DMS 273 (cell line): ENCODE results near the gene IMMT.
"Not testable (repeated sequence)": the region's sequence is repeated elsewhere in the genome, so short reads cannot be mapped to it uniquely, and the experiment has no call there.

Source experiments
- DNase-seq: peaks from one replicate; lab custom pipeline; 2025; ENCODE audit not compliant: unreplicated experiment; lab: John Stamatoyannopoulos, UW

IMMT gene

GRCh38 chr2:86202336-86202692, 7.1 kb upstream of the IMMT start:
- no peak for DNase-seq

GRCh38 chr2:86201671-86202335, 6.5 kb upstream of the IMMT start:
- DNase-seq, result no peak

- not testable (repeated sequence) for DNase-seq
Observed at GRCh38 chr2:86200564-86200963, 5.3 kb upstream of the IMMT start.

GRCh38 chr2:86199834-86200177, 4.5 kb upstream of the IMMT start:
- DNase-seq, result peak; percentile 50

DNA sequence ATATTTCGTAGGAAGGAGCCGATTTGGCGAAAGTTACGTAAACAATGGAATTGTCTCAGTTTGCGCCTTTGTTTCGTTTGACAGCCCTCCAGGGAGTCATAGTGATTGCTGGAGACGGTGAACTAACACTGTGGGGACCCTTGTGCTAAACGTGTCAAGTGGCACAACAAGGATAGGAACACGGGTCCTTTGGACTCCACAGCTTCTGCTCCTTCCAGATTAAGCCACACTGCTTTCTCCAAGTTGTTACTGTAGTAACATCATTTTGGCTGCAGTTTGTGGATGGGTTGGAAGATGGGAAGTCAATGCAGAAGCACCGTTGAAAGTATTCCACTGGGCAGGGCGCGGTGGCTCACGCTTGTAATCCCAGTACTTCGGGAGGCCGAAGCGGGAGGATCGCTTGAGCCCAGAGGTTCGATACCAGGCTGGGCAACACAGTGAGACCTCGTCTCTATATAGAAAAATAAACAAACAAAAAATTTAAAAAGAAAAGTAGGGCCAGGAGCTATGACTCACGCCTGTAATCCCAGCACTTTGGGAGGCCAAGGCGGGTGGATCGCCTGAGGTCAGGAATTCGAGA, 636 bp upstream of the IMMT start:
- peak; percentile 67 for DNase-seq

- no peak for DNase-seq
Observed at GRCh38 chr2:86194751-86195054, 559 bp downstream of the IMMT start.

- peak; percentile 43 for DNase-seq
Observed at GRCh38 chr2:86193901-86194567, 1.2 kb downstream of the IMMT start.

GRCh38 chr2:86189782-86190416, 5.4 kb downstream of the IMMT start:
- peak; percentile 39 for DNase-seq

GRCh38 chr2:86186431-86186830, 8.8 kb downstream of the IMMT start:
- DNase-seq, result peak; percentile 72

- DNase-seq, result peak; percentile 55
Observed at GRCh38 chr2:86185517-86186212, 9.6 kb downstream of the IMMT start.

DNA sequence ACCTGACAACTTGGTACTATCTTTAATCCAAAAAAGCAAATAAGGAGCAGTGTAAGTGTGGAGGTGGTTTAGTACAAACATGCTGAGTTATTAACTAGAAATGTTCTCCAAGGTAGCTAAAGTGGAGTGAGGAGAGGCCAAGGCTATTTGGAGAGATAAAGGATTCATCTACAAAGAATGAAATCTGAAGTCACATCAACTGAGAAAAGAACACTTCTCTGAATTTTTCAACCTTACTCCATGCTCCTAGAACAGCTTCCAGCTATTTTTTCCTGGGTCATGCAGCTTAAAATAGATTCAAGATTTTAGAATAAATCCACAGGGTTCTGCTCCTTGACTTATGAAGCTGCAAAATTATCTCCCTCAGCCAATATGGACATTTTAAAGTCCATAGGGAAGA, 18.7 kb downstream of the IMMT start:
- no peak for DNase-seq

DNA sequence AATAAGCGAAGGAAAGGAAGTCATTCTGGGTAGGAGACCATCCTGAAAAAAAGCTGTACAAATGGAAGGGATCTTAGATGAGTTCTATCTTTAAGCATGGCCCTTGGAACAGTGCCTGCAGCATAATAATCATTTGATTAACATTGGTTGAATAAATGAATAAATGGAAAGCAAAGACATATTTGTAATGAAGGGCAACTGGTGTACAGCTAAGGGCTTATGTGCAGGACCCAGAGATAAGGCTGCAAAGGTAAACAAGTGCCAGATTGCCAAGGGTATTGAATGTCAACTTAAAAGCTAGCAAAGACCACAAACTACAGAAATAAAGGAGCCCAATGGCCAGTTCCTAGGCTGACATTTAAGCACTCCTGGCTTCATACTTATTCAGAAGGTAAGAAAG, 19.4 kb downstream of the IMMT start:
- peak; percentile 86 for DNase-seq

- no peak for DNase-seq
Observed at GRCh38 chr2:86174445-86174844, 20.8 kb downstream of the IMMT start.

- no peak for DNase-seq
Observed at GRCh38 chr2:86172610-86173009, 22.7 kb downstream of the IMMT start.

DNA sequence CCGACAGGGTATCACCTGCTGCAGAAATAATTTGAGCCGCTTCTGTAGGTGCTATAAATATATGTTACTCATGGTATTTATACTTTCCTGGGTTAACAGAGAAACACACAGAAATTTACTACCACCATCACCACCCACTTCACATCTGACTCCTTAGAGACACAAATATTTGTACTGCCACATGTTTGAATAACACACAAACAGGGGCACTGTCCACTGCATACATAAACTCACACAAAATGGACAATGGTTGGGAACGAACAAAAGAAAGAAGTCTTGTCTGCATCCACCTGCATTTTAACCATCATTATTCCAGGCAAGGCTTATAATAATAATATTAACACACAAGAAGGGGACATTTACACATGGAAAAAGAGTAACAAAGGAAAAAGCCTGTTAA, 24.0 kb downstream of the IMMT start:
- DNase-seq, result no peak

DNA sequence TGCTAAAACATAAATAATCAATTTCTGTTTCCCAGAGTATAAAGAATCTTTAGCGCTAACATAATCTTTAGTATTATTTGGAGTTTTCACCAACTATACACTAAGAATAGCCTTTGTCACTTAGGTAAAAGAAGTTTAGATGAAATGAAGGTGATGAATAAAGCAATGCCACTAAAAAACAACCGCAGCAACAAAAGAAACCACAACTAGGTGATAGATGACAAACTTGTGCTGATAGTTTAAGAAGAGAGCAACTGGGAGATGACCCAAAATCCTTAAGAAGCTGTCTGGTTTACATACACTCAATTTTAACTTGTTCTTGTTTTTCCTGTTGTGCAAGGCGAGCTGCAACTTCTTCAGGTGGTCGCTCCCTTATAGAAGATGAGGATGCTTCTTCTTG, 24.8 kb downstream of the IMMT start:
- no peak for DNase-seq

GRCh38 chr2:86160156-86160952, 34.9 kb downstream of the IMMT start:
- no peak for DNase-seq

DNA sequence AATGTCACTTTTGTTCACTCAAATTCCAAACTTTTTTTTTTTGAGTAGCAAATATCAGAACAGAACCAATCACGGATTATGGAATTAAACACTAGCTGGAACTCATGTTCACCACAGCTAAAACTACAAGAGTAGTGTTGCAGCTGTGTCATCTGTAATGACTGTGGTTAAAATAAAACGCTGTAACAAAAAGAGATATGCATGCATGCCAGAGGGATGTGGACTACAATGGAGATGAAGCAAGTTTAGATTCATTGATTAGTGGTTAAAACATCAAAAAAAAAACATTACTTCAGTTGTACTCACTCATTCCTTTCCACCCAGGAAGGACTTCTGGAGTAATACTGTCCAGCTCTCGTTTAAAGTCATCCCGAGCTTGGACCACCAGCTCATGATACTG, 37.0 kb downstream of the IMMT start:
- no peak for DNase-seq

GRCh38 chr2:86157009-86157556, 38.2 kb downstream of the IMMT start:
- no peak for DNase-seq

GRCh38 chr2:86150502-86150901, 44.8 kb downstream of the IMMT start:
- DNase-seq, result no peak

- DNase-seq, result no peak
Observed at GRCh38 chr2:86147793-86148192, 47.5 kb downstream of the IMMT start.
